Retina (tissue), 1 donor: ENCODE results near the gene LAMA3.

Experiments used
- DNase-seq: peaks from one replicate; pipeline ENCODE4 v3.0.0-alpha.2; 2016

LAMA3 gene

DNA sequence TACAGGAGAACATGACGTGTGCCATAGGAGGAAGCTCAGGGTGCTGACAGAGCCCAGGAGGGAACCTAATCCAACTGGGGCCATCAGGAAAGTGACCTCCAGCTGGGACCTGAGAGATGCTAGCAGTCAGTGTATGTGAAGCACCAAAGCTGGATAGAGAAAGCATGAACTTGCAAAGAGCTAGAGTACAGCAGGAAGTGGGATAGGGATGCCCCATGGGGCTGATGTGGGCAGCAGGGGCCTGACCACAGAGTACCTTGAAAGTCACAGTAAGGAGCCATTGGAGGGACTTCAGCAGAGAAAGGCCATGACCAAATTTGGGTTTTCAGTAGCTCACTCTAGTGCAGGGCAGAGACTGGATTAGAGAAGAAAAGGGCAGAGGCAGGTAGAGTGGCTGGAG, 233.7 kb downstream of the LAMA3 start:
- no peak for DNase-seq

DNA sequence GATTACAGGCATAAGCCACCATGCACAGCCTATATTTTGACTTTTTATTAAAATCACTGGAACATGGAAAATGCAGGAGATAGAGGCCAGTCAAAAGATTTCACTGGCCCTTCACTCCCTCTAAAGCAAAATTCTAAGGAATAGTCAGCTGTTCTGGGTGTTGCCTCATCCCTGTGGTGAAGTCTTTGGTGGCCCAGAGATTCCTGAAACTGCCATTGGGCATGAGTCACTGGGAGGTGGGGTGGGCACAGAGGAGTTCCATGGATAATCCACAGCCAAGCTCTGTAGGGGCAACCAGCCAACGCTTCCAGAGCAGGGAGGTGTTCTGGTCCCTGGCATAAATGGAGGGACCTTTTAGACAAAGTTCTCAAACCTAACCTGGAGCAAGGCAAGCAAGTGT, 235.6 kb downstream of the LAMA3 start:
- DNase-seq: no peak

- no peak for DNase-seq
These were observed 237.3 kb downstream of the LAMA3 start for GRCh38 chr18:23926571-23926970.

- no peak for DNase-seq
These were observed 238.8 kb downstream of the LAMA3 start for GRCh38 chr18:23927821-23928746.

- DNase-seq: no peak
These were observed 240.2 kb downstream of the LAMA3 start for GRCh38 chr18:23929362-23929930.

- DNase-seq: no peak
These were observed 240.7 kb downstream of the LAMA3 start for GRCh38 chr18:23930002-23930401.

DNA sequence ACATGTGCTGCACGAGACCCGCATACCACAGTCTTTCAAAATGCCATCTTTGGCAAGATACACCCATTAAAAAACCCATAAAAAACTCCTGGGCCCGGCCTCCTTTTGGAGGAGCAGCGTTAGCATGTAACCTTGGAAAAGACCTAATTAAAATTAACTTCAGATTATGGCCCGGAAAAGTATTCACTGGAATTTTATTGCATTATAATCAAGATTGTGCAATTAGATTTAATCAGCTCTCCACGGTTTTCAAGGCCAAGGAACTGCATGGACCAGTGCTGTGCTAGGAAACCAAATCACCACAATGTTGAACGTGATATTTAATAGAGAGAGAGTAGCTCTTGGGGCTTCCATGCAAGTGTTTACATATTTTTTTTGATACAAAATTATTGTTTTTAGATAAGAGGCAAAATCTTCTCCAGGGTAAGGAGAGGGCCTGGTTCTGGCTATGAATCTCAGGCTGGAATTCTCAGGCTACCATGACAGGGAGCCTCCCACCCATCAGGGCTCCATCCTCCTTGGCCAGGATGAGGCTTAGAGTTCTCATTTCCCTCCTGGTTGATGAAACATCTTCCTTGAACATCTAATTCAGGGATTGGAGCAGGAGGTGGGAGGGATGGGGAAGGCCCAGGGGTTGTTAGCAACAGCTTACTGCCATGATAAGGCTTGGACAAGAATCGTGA, 243.3 kb downstream of the LAMA3 start:
- no peak for DNase-seq

GRCh38 chr18:23933407-23933806, 244.2 kb downstream of the LAMA3 start:
- DNase-seq: no peak

DNA sequence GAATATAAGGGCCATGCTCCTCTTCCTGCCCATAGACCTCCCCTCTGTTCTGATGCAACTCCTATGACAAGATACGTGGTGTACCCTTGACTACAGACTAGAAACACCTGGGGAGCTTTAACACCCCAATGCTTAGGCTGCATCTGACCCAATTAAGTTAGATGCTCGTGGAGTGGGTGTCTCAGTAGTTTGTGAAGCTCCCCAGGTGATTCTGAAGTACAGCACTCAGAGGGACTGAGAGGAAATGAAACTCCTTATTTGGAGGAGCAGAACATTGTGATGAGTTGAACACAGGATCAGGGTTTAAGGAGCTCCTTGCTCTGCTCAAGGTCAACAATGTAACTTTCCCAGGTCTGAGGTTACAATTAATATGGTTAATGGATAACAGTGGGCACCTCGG, 245.0 kb downstream of the LAMA3 start:
- no peak for DNase-seq

- no peak for DNase-seq
These were observed 245.6 kb downstream of the LAMA3 start for GRCh38 chr18:23934863-23935262.

- no peak for DNase-seq
These were observed 246.6 kb downstream of the LAMA3 start for GRCh38 chr18:23935804-23936203.

DNA sequence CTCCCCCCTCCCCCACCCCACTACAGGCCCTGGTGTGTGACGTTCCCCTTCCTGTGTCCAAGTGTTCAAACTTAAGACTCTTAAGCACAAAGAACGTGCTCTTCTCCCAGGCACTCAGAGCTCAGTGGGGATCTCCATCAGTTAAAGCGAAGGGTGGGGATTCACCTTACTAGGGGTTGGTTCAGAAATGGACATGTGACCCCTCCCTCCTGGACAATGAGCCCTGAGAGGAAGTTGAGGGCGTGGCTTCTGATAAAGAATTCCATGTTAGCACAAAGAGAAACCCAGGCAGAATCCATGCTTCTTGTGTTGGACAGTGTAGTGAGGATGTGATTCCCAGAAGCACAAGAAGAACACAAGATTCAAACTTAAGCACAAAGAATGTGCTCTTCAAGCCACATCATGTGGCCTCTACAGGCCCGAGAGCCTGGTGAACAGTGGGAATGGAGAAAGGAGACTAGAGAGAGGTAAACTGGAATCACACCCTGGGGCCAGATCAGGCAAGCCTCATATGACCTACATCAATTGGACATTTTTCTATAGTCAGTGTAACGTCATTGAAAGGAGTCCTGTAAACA, 247.2 kb downstream of the LAMA3 start:
- DNase-seq: no peak

DNA sequence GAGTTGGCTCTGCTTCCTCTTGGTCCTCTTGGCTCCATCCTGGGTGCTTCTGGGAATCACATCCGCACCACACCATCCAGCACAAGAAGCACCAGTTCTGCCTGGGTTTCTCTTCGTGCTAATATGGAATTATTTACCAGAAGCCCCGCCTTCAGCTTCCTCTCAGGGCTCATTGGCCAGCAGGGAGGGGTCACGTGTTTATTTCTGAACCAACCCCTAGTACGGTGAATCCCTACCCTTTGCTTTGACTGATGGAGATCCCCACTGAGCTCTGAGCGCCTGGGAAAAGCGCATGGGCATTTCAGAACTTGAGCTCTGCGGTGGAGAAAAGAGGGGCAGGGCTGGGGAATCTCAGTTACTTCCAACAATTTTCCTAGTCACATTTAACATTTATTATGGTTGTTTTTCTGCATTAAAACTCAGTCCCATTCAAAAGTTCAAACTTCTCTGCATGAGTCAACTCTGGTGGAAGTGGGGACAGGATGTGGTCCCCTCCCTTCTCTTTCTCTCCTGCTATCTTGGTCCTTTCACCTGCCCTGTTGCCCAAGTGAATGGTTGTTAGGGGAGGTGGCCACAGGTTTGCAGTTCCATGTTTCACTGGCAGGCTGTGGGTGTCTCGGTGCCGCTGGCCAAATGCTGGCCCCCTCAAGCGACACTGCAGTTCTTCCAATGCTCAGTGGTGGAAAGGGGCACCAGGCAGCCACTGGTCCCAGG, 248.9 kb downstream of the LAMA3 start:
- no peak for DNase-seq

- DNase-seq: no peak
These were observed 249.7 kb downstream of the LAMA3 start for GRCh38 chr18:23938901-23939341.

DNA sequence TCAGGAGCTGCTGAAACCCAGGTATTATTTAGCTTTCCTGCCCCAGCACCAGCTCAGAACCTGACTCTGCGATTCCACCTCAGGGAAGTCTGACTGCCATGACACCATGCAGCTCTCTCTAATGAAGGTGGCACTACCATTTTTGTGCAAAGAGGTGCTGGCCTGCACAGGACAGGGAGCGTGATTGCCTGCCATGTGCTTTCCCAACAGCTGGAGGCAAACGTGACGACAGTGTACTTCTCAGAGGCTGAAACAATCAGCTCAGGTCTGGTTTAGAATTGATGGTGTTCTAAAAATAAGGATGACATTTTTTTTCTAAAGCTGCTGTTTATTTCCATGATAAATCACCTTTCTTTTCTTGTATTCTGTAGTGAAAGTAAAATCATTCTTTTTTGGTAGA, 250.1 kb downstream of the LAMA3 start:
- no peak for DNase-seq

- DNase-seq: no peak
These were observed 250.6 kb downstream of the LAMA3 start for GRCh38 chr18:23939896-23940295.

GRCh38 chr18:23941791-23942190, 252.5 kb downstream of the LAMA3 start:
- no peak for DNase-seq

DNA sequence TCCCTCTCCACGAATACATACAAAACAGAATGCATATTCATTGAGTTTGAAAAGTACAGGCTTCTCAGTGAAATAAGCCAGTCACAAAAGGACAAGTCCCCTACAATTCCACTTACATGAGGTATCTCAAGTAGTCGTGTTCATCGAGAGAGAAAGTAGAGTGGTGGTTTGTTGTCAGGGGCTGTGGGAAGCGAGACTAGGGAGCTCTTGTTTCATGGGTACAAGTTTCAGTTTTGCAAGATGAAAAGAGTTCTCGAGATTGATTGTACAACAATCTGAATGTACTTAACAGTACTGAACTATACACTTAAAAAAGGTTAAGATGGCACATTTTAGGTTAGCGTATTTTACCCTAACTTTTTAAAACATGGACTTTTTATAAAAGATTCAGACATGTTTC, 253.9 kb downstream of the LAMA3 start:
- DNase-seq: no peak

DNA sequence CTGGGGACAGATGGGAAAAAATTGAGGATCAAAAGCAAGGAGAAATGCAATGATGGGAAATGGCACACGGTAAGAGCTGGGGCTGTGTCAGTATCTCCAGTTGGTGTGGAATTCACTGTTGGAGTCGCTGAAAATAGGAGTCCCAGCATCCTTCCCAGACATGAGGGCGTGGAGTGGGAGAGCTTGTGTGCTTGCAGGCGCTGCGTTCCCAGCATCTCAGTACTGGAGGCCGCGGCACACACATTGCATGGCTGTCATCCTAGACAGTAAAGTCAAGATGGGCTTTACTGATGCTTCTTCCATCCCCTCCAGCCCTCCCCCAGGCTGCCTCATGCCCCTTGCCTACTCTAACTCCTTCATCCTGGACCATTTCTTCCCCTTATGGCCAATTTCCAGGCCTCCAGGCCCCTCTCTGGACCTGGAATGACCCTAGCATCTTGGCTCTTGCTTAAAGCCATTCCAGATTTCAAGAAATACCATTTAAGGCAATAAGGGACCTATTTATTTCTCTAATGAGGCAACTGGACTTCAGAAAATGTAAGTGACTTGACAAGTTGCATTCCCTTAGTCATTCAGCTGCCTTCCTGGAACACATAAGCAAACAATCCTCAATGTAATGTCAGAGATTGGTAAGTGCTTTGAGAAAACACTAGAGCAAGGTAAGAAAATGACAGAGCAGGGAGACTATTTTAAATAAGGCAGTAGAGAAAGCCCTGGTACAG, 254.8 kb downstream of the LAMA3 start:
- DNase-seq: no peak

- DNase-seq: no peak
These were observed 256.3 kb downstream of the LAMA3 start for GRCh38 chr18:23945416-23946079.

DNA sequence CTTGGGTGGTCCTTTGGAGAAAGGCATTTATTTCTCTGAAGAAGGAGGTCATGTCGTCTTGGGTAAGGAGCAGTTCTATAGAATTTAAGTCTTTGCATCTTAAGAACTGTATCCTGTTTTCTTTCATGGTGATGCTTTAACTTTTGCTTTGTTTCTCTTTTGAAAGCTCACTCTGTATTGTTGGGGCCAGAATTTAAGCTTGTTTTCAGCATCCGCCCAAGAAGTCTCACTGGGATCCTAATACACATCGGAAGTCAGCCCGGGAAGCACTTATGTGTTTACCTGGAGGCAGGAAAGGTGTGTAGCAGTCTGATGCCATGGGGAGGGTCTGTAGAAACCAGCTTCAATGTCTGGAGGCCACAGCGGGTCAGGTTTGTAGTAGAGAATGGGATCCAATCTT, 260.6 kb downstream of the LAMA3 start:
- no peak for DNase-seq

- DNase-seq: no peak
These were observed 261.4 kb downstream of the LAMA3 start for GRCh38 chr18:23950644-23951043.
